ENCODE measurements around the gene PDLIM3.

The PDLIM3 gene

GRCh38 chr4:185461565-185461964 is 73.7 kb downstream of the PDLIM3 start:
- no peak for DNase-seq (ENCODE audit: low read depth, low spot score)
- TF ChIP-seq, protein P1, sequence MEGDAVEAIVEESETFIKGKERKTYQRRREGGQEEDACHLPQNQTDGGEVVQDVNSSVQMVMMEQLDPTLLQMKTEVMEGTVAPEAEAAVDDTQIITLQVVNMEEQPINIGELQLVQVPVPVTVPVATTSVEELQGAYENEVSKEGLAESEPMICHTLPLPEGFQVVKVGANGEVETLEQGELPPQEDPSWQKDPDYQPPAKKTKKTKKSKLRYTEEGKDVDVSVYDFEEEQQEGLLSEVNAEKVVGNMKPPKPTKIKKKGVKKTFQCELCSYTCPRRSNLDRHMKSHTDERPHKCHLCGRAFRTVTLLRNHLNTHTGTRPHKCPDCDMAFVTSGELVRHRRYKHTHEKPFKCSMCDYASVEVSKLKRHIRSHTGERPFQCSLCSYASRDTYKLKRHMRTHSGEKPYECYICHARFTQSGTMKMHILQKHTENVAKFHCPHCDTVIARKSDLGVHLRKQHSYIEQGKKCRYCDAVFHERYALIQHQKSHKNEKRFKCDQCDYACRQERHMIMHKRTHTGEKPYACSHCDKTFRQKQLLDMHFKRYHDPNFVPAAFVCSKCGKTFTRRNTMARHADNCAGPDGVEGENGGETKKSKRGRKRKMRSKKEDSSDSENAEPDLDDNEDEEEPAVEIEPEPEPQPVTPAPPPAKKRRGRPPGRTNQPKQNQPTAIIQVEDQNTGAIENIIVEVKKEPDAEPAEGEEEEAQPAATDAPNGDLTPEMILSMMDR (IDR thresholded peaks at IDR 0.05; ENCODE audit: low read depth, low read length), result no peak
- in situ Hi-C loops (cut with HindIII; ENCODE audit: low sequenced_read_pairs), result no loop called here
- no peak overlapping the region for H3K4me3 ChIP-seq (ENCODE audit: low read depth, low read length)

- no peak overlapping the region for H3K4me3 ChIP-seq (ENCODE audit: low read depth, low read length)
- in situ Hi-C loops (cut with HindIII; ENCODE audit: low sequenced_read_pairs), result no loop called here
- no peak for DNase-seq (ENCODE audit: low read depth, low spot score)
- TF ChIP-seq, protein P1 (IDR thresholded peaks at IDR 0.05; ENCODE audit: low read depth, low read length), result no peak
Observed at GRCh38 chr4:185457136-185457535, 78.2 kb downstream of the PDLIM3 start.

DNA sequence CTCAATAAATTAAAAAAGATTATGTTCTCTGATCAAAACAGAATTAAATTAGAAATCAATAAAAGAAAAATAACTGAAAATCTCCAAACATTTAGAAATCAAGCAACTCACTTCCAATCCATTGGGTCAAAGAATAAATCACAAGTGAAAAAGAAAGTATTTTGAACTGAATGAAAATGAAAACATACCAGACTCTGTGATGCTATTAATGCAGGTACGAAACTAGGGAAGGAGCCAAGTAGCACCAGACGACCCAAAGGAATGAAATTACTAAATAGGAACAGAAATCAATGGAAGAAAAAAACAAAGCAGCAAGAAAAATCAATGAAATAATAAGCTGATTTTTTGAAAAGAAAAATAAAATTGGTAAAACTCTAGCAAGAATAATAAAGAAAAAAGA is 79.2 kb downstream of the PDLIM3 start:
- DNase-seq (ENCODE audit: low read depth, low spot score), result no peak
- TF ChIP-seq, protein P1 (IDR thresholded peaks at IDR 0.05; ENCODE audit: low read depth, low read length), result no peak
- no peak overlapping the region for H3K4me3 ChIP-seq (ENCODE audit: low read depth, low read length)
- in situ Hi-C loops (cut with HindIII; ENCODE audit: low sequenced_read_pairs), result no loop called here

All from astrocyte of the spinal cord (primary cell).